ENCODE measurements around the gene TFPT.

GRCh38 chr19:54077334-54077733, 38.1 kb downstream of the TFPT start:
- TF ChIP-seq CTCF (IDR thresholded peaks at IDR 0.05; ENCODE audit: low read length) (no peak), EZH2 (IDR thresholded peaks at IDR 0.05; ENCODE audit: borderline replicate concordance, low read length) (no peak)

Data from OCI-LY1 (cell line).